DND-41 (cell line): ENCODE data around the gene STRA8.

Source experiments
- ATAC-seq: fragments of 200-7000 bp; cut with Tn5 transposase; 3 replicates; pipeline ENCODE4 v1.9.1; 2021; ENCODE audit warnings: low read depth; ENCODE audit not compliant: insufficient read depth
- DNase-seq: peaks from one replicate; pipeline ENCODE4 v3.0.0-alpha.2; 2020
- H2AFZ ChIP-seq: 2 replicates; pipeline ENCODE4 v1.6.0; 2012; ENCODE audit warnings: low read depth, low read length
- H3K27ac ChIP-seq: 2 replicates; pipeline ENCODE4 v1.5.1; 2012; ENCODE audit warnings: low read length, inconsistent platforms
- H3K27me3 ChIP-seq: fragments of 200-600 bp; sonication (generic); 2 replicates; pipeline ENCODE4 v1.6.0; 2012; ENCODE audit warnings: low read length, mild to moderate bottlenecking, inconsistent platforms; ENCODE audit not compliant: insufficient read depth, poor library complexity
- H3K36me3 ChIP-seq: 2 replicates; pipeline ENCODE4 v1.5.1; 2012; ENCODE audit warnings: low read length, inconsistent platforms; ENCODE audit not compliant: insufficient read depth
- H3K4me1 ChIP-seq: 2 replicates; pipeline ENCODE4 v1.5.1; 2012; ENCODE audit warnings: mild to moderate bottlenecking, low read length; ENCODE audit not compliant: insufficient read depth
- H3K4me2 ChIP-seq: 2 replicates; pipeline ENCODE4 v1.6.0; 2012; ENCODE audit warnings: mild to moderate bottlenecking, moderate library complexity, low read length, inconsistent platforms; ENCODE audit not compliant: insufficient read depth
- H3K4me3 ChIP-seq, 2 experiments: fragments of 200-600 bp in 1 of 2; shearing (Covaris generic) in 1 of 2; 2 replicates each; pipeline ENCODE4 v1.5.1; 2012 to 2016; ENCODE audit warnings: inconsistent platforms in 2 of 2, low read length in 2 of 2, mild to moderate bottlenecking in 2 of 2, low read depth in 1 of 2, moderate library complexity in 1 of 2
- H3K79me2 ChIP-seq: 2 replicates; pipeline ENCODE4 v1.6.0; 2012; ENCODE audit warnings: low read length, inconsistent platforms; ENCODE audit not compliant: insufficient read depth
- H3K9ac ChIP-seq: 2 replicates; pipeline ENCODE4 v1.6.0; 2012; ENCODE audit warnings: low read depth, mild to moderate bottlenecking, inconsistent platforms, low read length, moderate library complexity
- H3K9me3 ChIP-seq: 2 replicates; pipeline ENCODE4 v1.5.1; 2012; ENCODE audit warnings: low read length, moderate library complexity, mild to moderate bottlenecking, inconsistent platforms; ENCODE audit not compliant: insufficient read depth, severe bottlenecking
- H4K20me1 ChIP-seq: 2 replicates; pipeline ENCODE4 v1.6.0; 2012; ENCODE audit warnings: low read length; ENCODE audit not compliant: insufficient read depth
- EZH2 ChIP-seq: IDR thresholded peaks from 3 replicates; pipeline ENCODE4 v1.6.1; 2012; ENCODE audit warnings: borderline replicate concordance, low read depth, mild to moderate bottlenecking, moderate library complexity, low read length, inconsistent platforms; ENCODE audit not compliant: severe bottlenecking
- TF ChIP-seq, protein P1 (sequence below): IDR thresholded peaks from 2 replicates; pipeline ENCODE4 v1.5.1; 2012; ENCODE audit warnings: borderline replicate concordance, low read length, moderate library complexity, mild to moderate bottlenecking; ENCODE audit not compliant: poor library complexity, severe bottlenecking; ENCODE audit errors: extremely low read depth

Gene STRA8

DNA sequence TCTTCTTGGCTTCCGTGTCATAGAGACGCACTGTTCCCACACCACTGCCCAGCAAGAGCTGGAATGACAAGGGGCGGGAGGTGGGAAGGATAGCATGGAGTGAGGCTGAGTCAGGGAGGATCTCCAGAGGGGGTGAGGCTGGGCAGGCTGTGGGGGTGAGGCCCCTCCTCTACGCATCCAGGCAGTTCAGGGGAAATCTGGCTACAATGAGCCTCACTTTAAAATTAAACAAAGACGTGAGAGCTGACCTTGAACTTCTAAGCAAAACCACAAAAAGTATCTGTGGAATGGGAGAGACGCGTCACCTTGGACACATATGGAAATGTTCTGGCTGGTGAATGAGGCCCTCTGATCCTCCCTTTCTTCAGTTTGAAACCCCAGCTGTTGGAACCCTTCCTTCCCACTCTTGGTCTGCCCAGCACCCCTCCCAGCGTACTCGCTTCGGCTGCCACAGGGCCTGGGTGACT, 40.0 kb upstream of the STRA8 start:
- Histone ChIP-seq H3K4me1 (no peaks in the 10 kb centered on the region), H3K9ac (no peak overlapping the region), H2AFZ (no peak overlapping the region), H3K9me3 (no peaks in the 10 kb centered on the region), H3K4me3 (no peak overlapping the region), H3K4me2 (no peak overlapping the region), H3K27me3 (no peaks in the 10 kb centered on the region), H3K36me3 (peaks cover 50% of the 10 kb centered on the region), H4K20me1 (no peaks in the 10 kb centered on the region), H3K27ac (no peak overlapping the region), H3K79me2 (no peaks in the 10 kb centered on the region)
- ATAC-seq (no peak), DNase-seq (no peak)
- TF ChIP-seq, protein P1, sequence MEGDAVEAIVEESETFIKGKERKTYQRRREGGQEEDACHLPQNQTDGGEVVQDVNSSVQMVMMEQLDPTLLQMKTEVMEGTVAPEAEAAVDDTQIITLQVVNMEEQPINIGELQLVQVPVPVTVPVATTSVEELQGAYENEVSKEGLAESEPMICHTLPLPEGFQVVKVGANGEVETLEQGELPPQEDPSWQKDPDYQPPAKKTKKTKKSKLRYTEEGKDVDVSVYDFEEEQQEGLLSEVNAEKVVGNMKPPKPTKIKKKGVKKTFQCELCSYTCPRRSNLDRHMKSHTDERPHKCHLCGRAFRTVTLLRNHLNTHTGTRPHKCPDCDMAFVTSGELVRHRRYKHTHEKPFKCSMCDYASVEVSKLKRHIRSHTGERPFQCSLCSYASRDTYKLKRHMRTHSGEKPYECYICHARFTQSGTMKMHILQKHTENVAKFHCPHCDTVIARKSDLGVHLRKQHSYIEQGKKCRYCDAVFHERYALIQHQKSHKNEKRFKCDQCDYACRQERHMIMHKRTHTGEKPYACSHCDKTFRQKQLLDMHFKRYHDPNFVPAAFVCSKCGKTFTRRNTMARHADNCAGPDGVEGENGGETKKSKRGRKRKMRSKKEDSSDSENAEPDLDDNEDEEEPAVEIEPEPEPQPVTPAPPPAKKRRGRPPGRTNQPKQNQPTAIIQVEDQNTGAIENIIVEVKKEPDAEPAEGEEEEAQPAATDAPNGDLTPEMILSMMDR = no peak
- TF ChIP-seq EZH2 = no peak

DNA sequence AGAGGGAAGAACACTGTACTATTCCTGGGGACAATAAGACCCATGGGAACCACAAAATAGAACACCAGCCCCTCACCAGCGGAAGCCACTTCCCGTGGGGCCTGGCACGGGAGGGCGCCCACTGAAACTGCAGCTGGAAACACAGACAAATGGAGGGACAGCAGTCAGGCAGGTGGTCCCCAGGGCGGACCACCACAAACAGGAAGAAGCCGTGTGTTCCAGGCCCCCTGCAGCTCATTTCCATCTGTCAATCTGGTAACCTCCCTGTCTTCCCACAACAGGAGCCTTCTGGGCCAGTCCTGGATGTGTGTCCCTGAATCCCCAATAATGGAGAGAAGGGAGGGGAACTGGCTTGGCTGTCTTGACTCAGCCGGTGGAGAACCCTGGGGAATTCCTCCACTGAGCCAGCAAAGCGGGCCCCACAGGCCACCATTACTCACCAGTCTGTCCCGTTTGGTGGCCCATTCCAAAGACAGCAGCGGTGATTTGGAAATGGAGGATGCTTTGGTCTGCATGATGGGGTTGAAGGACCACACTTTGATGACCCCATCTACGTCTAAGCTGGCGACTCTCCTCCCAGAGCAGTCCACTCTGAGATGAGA, 39.0 kb upstream of the STRA8 start:
- TF ChIP-seq EZH2 = no peak
- TF ChIP-seq, protein P1 = no peak
- DNase-seq = no peak

DNA sequence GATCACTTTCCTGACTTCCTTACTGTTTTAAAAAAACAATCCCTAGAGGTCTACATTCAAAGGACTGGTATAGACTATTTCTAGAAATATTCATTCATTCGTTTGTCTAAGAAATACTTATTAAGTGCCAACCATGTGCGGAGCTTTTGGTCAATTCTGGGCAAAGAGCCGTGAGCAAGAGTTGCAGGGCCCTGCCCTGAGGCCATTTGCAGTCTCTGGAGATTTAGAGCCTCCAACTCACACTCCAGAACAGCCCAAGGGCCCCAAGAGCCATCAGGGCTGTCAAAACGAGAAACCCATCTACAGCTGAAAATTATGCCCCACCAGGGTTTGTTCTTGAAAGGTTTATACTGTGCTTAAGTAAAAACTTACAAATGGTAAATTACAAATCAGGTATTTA, 38.5 kb upstream of the STRA8 start:
- Histone ChIP-seq H3K9ac (no peak overlapping the region), H3K4me1 (no peaks in the 10 kb centered on the region), H4K20me1 (no peaks in the 10 kb centered on the region), H3K4me2 (no peak overlapping the region), H3K36me3 (peaks cover 41% of the 10 kb centered on the region), H3K27me3 (no peaks in the 10 kb centered on the region), H3K9me3 (no peaks in the 10 kb centered on the region), H3K27ac (no peak overlapping the region), H3K79me2 (no peaks in the 10 kb centered on the region), H2AFZ (no peak overlapping the region), H3K4me3 (no peak overlapping the region)
- ATAC-seq (no peak), DNase-seq (no peak)
- TF ChIP-seq EZH2 = no peak
- TF ChIP-seq, protein P1 = no peak

More for the DNA sequence above, 39.0 kb upstream of the STRA8 start:
- Histone ChIP-seq H3K27ac (no peak overlapping the region), H2AFZ (no peak overlapping the region), H4K20me1 (no peaks in the 10 kb centered on the region), H3K9me3 (no peaks in the 10 kb centered on the region), H3K4me2 (no peak overlapping the region), H3K4me3 (no peak overlapping the region), H3K4me1 (no peaks in the 10 kb centered on the region), H3K27me3 (no peaks in the 10 kb centered on the region), H3K9ac (no peak overlapping the region), H3K79me2 (no peaks in the 10 kb centered on the region), H3K36me3 (peaks cover 41% of the 10 kb centered on the region)
- ATAC-seq = no peak
